GM12878 (cell line): ENCODE results near the gene HYI. TPM values are rescaled to one million over a fixed set of nuclear protein-coding genes. Genes with fewer than 3 reads are reported as not detected.

Experiments
- ATAC-seq: fragments of 200-7000 bp; cut with Tn5 transposase; 3 replicates; pipeline ENCODE4 v1.9.1; 2020; ENCODE audit warnings: mild to moderate bottlenecking, moderate library complexity
- BruUV-seq: library from RNA; stranded (reverse); fragments of 400-500 nt; replicated peaks from 2 replicates; lab custom pipeline; 2021; lab: Mats Ljungman, UMichigan
- CTCF ChIA-PET: fragments of 300-600 bp; sonication (Branson Sonifier 250); formaldehyde crosslinking; extraction: SDS; loops from one replicate; lab custom pipeline; 2021; ENCODE audit warnings: inconsistent platforms; lab: Yijun Ruan, JAX
- POLR2A ChIA-PET: fragments of 350-600 bp; formaldehyde crosslinking; extraction: SDS; loops from one replicate; lab custom pipeline; 2021; ENCODE audit warnings: inconsistent platforms; lab: Charles Lee
- RAD21 ChIA-PET: fragments of 300-600 bp; sonication (Branson Sonifier 250); formaldehyde crosslinking; loops from one replicate; lab custom pipeline; 2023; ENCODE audit warnings: antibody characterized with exemption; ENCODE audit not compliant: unreplicated experiment; lab: Charles Lee
- SMC1A ChIA-PET: fragments of 300-600 bp; sonication (Branson Sonifier 250); formaldehyde crosslinking; loops from one replicate; lab custom pipeline; 2023; ENCODE audit not compliant: unreplicated experiment, uncharacterized antibody; lab: Charles Lee
- DNase-seq: peaks from one replicate; pipeline ENCODE4 v3.0.0-alpha.2; 2011; ENCODE audit warnings: low read depth, low spot score
- FAIRE-seq: peaks from 3 replicates; lab custom pipeline; 2011; peaks lifted over from hg19 to GRCh38; lab: Jason Lieb, UNC
- H2AFZ ChIP-seq: 2 replicates; pipeline ENCODE4 v1.6.0; 2011; ENCODE audit warnings: low read depth, low read length, control low read depth; ENCODE audit not compliant: control insufficient read depth
- H3K27ac ChIP-seq: 2 replicates; pipeline ENCODE4 v1.5.1; 2011; ENCODE audit warnings: control low read depth; ENCODE audit not compliant: control insufficient read depth, insufficient read depth
- H3K27me3 ChIP-seq, 2 experiments: replicated peaks in 1 of 2; 2 replicates each; pipeline versions ENCODE4 v1.6.0 to v1.6.1; 2011; ENCODE audit warnings: low read length in 1 of 2; ENCODE audit not compliant: control insufficient read depth in 2 of 2, insufficient read depth in 2 of 2
- H3K36me3 ChIP-seq, 2 experiments: 2 replicates each; pipeline ENCODE4 v1.5.1; 2011; ENCODE audit warnings: low read length in 1 of 2; ENCODE audit not compliant: control insufficient read depth in 2 of 2, insufficient read depth in 2 of 2
- H3K4me1 ChIP-seq: 2 replicates; pipeline ENCODE4 v1.6.1; 2011; ENCODE audit warnings: mild to moderate bottlenecking, low read length, moderate library complexity, mixed read lengths; ENCODE audit not compliant: control insufficient read depth, insufficient read depth
- H3K4me2 ChIP-seq: 2 replicates; pipeline ENCODE4 v1.6.0; 2011; ENCODE audit warnings: control low read depth; ENCODE audit not compliant: control insufficient read depth, insufficient read depth
- H3K4me3 ChIP-seq: fragments of 200-600 bp; sonication (generic); 2 replicates; pipeline ENCODE4 v1.5.1; 2016
- H3K79me2 ChIP-seq: 2 replicates; pipeline ENCODE4 v1.6.0; 2011; ENCODE audit warnings: low read length; ENCODE audit not compliant: control insufficient read depth, insufficient read depth
- H3K9ac ChIP-seq: 2 replicates; pipeline ENCODE4 v1.8.0; 2011; ENCODE audit warnings: low read length, control low read depth, mixed read lengths; ENCODE audit not compliant: control insufficient read depth, insufficient read depth
- H3K9me3 ChIP-seq: replicated peaks from 3 replicates; pipeline ENCODE4 v1.5.1; 2011; ENCODE audit warnings: mild to moderate bottlenecking, low read length; ENCODE audit not compliant: control insufficient read depth, insufficient read depth
- H4K20me1 ChIP-seq: 2 replicates; pipeline ENCODE4 v1.6.0; 2011; ENCODE audit not compliant: control insufficient read depth, insufficient read depth
- EP300 ChIP-seq, 2 experiments: fragments of 150-350 bp in 1 of 2; IDR thresholded peaks; 2 replicates each; pipeline ENCODE4 v1.6.1; 2011 to 2012; ENCODE audit warnings: low read depth in 2 of 2, low read length in 2 of 2, borderline replicate concordance in 1 of 2, improper control_type of control experiment in 1 of 2, inconsistent platforms in 1 of 2; ENCODE audit not compliant: control insufficient read depth in 1 of 2
- IKZF1 ChIP-seq: fragments of 450-650 bp; conservative IDR thresholded peaks from 2 replicates; pipeline ENCODE4 v1.6.1; 2017; ENCODE audit warnings: antibody characterized with exemption, mild to moderate bottlenecking
- IKZF2 ChIP-seq, 2 experiments: fragments of 450-650 bp; IDR thresholded peaks; 2 replicates each; pipeline ENCODE4 v1.6.1; 2017; ENCODE audit warnings: mild to moderate bottlenecking in 2 of 2, moderate library complexity in 2 of 2
- KLF5 ChIP-seq: fragments of 450-650 bp; IDR thresholded peaks from 2 replicates; pipeline ENCODE4 v1.6.1; 2014; ENCODE audit warnings: mild to moderate bottlenecking; ENCODE audit not compliant: partially characterized antibody
- MYB ChIP-seq: fragments of 150-350 bp; IDR thresholded peaks from 2 replicates; pipeline ENCODE4 v1.6.1; 2014; ENCODE audit warnings: mild to moderate bottlenecking, low read depth, low read length, borderline replicate concordance
- NR2C1 ChIP-seq: fragments of 450-650 bp; IDR thresholded peaks from 2 replicates; pipeline ENCODE4 v1.6.1; 2017; ENCODE audit warnings: antibody characterized with exemption, mild to moderate bottlenecking, moderate library complexity
- NRF1 ChIP-seq: conservative IDR thresholded peaks from 2 replicates; pipeline ENCODE4 v1.6.1; 2011; ENCODE audit warnings: mild to moderate bottlenecking, low read depth, low read length, improper control_type of control experiment
- PML ChIP-seq: IDR thresholded peaks from 2 replicates; pipeline ENCODE4 v1.6.1; 2012; ENCODE audit warnings: low read length, inconsistent platforms
- TCF12 ChIP-seq: IDR thresholded peaks from 2 replicates; pipeline ENCODE4 v1.6.1; 2011; ENCODE audit warnings: low read depth, mild to moderate bottlenecking, low read length
- TCF3 ChIP-seq: IDR thresholded peaks from 2 replicates; pipeline ENCODE4 v1.6.1; 2012; ENCODE audit warnings: low read depth, mild to moderate bottlenecking, low read length, borderline replicate concordance; ENCODE audit not compliant: insufficient read depth
- ZNF217 ChIP-seq: fragments of 450-650 bp; IDR thresholded peaks from 2 replicates; pipeline ENCODE4 v1.6.1; 2017; ENCODE audit warnings: antibody characterized with exemption, mild to moderate bottlenecking
- ZNF24 ChIP-seq: fragments of 450-650 bp; IDR thresholded peaks from 2 replicates; pipeline ENCODE4 v1.6.1; 2017; ENCODE audit warnings: antibody characterized with exemption, mild to moderate bottlenecking
- WGBS: methylation state at CpG from one replicate; pipeline ENCODE4 v1.1.6; 2016; ENCODE audit warnings: low lambda C conversion rate; ENCODE audit not compliant: insufficient replicate concordance, insufficient coverage; ENCODE audit errors: missing lambda C conversion rate; 5-methylcytosine and 5-hydroxymethylcytosine counted together
- in situ Hi-C: fragments of 300-500 bp; cut with MboI; formaldehyde crosslinking; loops from 9 replicates; pipeline ENCODE4 v1.14.3; 2018; ENCODE audit warnings: mixed read lengths
- intact Hi-C: fragments of 100-400 bp; cut with micrococcal nuclease; formaldehyde crosslinking; loops from one replicate; pipeline ENCODE4 v1.14.2; 2022; ENCODE audit not compliant: unreplicated experiment
- polyA plus RNA-seq, 11 experiments: library from polyadenylated mRNA; depleted of rRNA in 4 of 11; unstranded in 6 of 11; stranded (reverse) in 5 of 11; fragments of >200 nt; fragmentation: Nextera tagmentation in 4 of 11; fragmentation: Illumina TruSeq in 1 of 11; extraction: Ambion mirVana in 4 of 11; extraction: Trizol in 1 of 11; gene quantifications; 1 replicate in 1 of 11; 2 replicates in 10 of 11; pipeline versions ENCODE4 v1.2.1 to v1.2.3, GENCODE V29; 2011 to 2016; ENCODE audit warnings: inconsistent platforms in 2 of 11, missing spikeins in 2 of 11, low read depth in 1 of 11
- total RNA-seq, 4 experiments: library from RNA; depleted of rRNA in 3 of 4; stranded (reverse); fragments of >200 nt in 3 of 4; fragmentation: Illumina TruSeq in 1 of 4; extraction: Trizol in 1 of 4; gene quantifications; 2 replicates each; pipeline versions ENCODE4 v1.2.1 to v1.2.3, GENCODE V29; 2013 to 2021
- TF ChIP-seq, protein P1 (sequence below): fragments of 450-650 bp; IDR thresholded peaks from 2 replicates; pipeline ENCODE4 v1.6.1; 2018; ENCODE audit warnings: borderline replicate concordance, mild to moderate bottlenecking; ENCODE audit not compliant: partially characterized antibody
- TF ChIP-seq, protein P2 (sequence below): fragments of 450-650 bp; conservative IDR thresholded peaks from 2 replicates; pipeline ENCODE4 v1.6.1; 2017; ENCODE audit warnings: mild to moderate bottlenecking, moderate library complexity

Gene HYI
- total and polyA plus RNA-seq, 10 of the 15 experiments (the other 5 are each of a cell fraction or from before 2014, with no cell fraction given), result 0.27 to 5.5 (median 2.0) TPM

DNA sequence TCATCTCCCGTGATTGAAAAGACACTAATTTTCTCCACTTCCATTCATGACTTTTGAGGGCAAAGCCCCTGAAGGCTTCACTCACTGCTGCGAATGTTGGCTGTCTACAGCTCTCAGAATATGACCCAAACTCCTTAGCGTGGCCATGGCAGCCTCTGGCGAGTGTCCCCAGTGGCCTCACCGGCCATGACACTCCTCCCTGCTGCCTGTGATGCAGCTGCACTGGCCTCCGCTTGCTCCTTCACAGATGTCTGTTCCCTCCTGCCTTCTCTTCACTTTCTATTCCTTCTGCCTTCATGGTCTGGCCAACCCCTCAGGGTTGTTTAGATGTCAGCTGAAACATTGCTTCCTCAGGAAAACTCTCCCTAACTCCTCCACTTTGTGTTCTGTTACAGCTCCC, 46.2 kb upstream of the HYI start (continued):
- no peak for TF ChIP-seq MYB
- TF ChIP-seq TCF12, result no peak
- TF ChIP-seq KLF5, result no peak

- Histone ChIP-seq H3K9ac (no peak overlapping the region), H3K4me2 (no peak overlapping the region), H3K36me3 (no peaks in the 10 kb centered on the region), H2AFZ (no peak overlapping the region), H3K9me3 (peaks cover 2% of the 10 kb centered on the region; the same call in 2 of the 3 replicates), H3K27ac (no peak overlapping the region), H3K4me1 (no peaks in the 10 kb centered on the region), H3K79me2 (no peaks in the 10 kb centered on the region), H3K27me3 (peaks cover 0 to 1% of the 10 kb centered on the region in 2 experiments; a peak in 2 of 4 replicates), H4K20me1 (no peaks in the 10 kb centered on the region), H3K4me3 (no peak overlapping the region)
- RAD21 ChIA-PET, result no interaction called here
- POLR2A ChIA-PET, result no interaction called here
- intact Hi-C loops (no loop called here), in situ Hi-C loops (no loop called here)
- no peak for ATAC-seq
- FAIRE-seq, result no peak
- no peak for DNase-seq
- BruUV-seq, result no TSS peak
- CTCF ChIA-PET, result no interaction called here
- 69% methylated on average over 7 of the region's 7 CpGs for WGBS
- SMC1A ChIA-PET, result no interaction called here
- TF ChIP-seq ZNF24 (no peak), NRF1 (no peak), IKZF1 (no peak), IKZF2 (IDR thresholded peaks at IDR 0.05) (no peak), NR2C1 (no peak), ZNF217 (no peak), PML (no peak), TCF3 (no peak), EP300 (IDR thresholded peaks at IDR 0.05; ENCODE audit: borderline replicate concordance in 1 of 2, control insufficient read depth in 1 of 2, low read depth in 2 of 2, low read length in 2 of 2) (no peak)
- TF ChIP-seq, protein P1, sequence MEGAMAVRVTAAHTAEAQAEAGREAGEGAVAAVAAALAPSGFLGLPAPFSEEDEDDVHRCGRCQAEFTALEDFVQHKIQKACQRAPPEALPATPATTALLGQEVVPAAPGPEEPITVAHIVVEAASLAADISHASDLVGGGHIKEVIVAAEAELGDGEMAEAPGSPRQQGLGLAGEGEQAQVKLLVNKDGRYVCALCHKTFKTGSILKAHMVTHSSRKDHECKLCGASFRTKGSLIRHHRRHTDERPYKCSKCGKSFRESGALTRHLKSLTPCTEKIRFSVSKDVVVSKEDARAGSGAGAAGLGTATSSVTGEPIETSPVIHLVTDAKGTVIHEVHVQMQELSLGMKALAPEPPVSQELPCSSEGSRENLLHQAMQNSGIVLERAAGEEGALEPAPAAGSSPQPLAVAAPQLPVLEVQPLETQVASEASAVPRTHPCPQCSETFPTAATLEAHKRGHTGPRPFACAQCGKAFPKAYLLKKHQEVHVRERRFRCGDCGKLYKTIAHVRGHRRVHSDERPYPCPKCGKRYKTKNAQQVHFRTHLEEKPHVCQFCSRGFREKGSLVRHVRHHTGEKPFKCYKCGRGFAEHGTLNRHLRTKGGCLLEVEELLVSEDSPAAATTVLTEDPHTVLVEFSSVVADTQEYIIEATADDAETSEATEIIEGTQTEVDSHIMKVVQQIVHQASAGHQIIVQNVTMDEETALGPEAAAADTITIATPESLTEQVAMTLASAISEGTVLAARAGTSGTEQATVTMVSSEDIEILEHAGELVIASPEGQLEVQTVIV, result no peak
- TF ChIP-seq, protein P2, sequence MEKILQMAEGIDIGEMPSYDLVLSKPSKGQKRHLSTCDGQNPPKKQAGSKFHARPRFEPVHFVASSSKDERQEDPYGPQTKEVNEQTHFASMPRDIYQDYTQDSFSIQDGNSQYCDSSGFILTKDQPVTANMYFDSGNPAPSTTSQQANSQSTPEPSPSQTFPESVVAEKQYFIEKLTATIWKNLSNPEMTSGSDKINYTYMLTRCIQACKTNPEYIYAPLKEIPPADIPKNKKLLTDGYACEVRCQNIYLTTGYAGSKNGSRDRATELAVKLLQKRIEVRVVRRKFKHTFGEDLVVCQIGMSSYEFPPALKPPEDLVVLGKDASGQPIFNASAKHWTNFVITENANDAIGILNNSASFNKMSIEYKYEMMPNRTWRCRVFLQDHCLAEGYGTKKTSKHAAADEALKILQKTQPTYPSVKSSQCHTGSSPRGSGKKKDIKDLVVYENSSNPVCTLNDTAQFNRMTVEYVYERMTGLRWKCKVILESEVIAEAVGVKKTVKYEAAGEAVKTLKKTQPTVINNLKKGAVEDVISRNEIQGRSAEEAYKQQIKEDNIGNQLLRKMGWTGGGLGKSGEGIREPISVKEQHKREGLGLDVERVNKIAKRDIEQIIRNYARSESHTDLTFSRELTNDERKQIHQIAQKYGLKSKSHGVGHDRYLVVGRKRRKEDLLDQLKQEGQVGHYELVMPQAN, result no peak
Measured at GRCh38 chr1:43495204-43495603, 41.5 kb upstream of the HYI start.
